AG20443 (cell line): ENCODE measurements around the gene BRWD1.

Source experiments
- DNase-seq: peaks from one replicate; pipeline ENCODE4 v3.0.0; 2012; ENCODE audit warnings: low spot score, mixed read lengths

BRWD1 gene

GRCh38 chr21:39196838-39197237, 116.6 kb downstream of the BRWD1 start:
- DNase-seq, result no peak

GRCh38 chr21:39196310-39196709, 117.1 kb downstream of the BRWD1 start:
- DNase-seq, result no peak

DNA sequence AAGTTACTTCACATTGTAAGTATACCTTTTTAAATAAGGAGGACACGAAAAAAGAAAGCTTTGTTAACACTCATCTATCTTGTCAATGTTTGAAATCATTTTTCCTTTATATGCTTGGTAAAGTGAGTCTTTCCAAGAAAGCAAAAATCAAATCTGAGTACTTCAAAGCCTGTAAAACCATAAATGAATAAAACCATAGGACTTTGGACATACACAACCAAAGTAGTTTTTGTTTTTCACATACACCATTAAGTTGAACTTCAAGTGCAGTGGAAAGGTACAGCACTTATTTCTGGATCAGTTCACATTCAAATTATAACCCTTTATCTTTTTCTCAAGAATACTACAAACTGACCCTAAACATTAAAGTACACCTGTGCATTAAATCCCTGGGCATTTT, 120.1 kb downstream of the BRWD1 start:
- no peak for DNase-seq

GRCh38 chr21:39189857-39190604, 123.4 kb downstream of the BRWD1 start:
- no peak for DNase-seq

DNA sequence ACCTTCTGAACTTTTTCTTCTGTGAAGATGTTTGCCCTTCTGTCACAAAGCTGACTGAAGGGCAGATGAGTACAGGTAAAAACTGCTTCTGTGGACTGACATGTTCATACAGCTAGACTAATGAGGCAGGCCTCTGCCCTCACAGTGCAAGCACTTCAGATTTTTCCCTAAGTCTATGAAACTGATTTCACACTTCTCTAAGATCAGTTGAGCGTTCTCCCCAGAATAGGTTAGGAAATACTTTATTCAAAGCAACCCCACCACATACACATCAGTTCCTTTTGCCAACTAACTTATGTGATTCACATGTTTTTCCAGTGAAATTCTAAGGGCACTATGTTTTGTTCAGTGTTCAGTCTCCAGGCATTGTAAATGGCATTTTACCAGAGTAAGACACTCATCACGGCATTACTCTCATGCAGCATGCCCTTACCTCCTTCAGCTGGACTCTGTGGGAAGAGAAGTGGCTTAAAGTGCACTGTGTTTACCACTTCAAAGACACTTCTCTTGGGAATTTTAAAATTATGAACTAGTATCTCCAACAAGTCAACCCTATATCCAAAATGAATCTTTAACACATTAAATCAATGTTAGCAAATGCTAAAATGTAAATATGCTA, 124.8 kb downstream of the BRWD1 start:
- no peak for DNase-seq

GRCh38 chr21:39187141-39187540, 126.3 kb downstream of the BRWD1 start:
- DNase-seq, result no peak

DNA sequence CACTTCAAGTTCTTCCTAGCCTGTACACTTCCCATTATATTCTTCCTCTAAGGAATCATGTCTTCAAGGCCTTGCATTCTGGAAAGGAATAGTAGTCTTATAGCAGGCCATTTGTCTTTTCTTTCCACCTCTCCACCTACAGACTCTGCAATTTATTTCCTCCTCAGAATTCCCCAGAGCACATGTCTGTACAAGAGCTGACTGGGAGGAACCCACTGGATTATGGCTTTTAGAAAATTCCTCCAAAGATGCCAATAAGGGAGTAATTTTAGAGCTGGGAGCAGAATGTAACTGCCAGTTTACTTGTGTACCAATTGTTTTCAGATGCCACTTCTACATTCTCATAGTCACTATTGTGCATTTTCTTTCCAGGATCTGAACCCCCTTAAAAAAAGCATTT, 126.8 kb downstream of the BRWD1 start:
- DNase-seq, result no peak

DNA sequence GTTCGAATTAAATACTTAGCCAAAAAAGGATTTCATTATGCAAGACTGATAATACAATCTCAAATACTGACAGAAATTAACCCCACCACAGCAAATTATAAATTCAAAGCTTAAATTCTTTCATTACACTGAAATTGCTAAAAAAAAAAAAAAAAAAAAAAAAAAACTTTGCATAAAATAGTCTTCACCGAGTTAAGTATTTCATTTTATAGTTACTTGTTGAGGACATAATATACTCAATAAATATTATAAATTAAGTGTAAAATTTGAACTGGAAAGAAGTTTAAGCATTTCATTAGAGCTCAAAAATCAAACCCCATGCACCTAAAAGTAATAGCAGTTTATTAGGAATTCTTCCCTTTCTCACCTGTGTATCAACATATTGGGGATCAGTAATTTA, 128.3 kb downstream of the BRWD1 start:
- DNase-seq, result no peak

- no peak for DNase-seq
Observed at GRCh38 chr21:39184050-39184980, 129.1 kb downstream of the BRWD1 start.

DNA sequence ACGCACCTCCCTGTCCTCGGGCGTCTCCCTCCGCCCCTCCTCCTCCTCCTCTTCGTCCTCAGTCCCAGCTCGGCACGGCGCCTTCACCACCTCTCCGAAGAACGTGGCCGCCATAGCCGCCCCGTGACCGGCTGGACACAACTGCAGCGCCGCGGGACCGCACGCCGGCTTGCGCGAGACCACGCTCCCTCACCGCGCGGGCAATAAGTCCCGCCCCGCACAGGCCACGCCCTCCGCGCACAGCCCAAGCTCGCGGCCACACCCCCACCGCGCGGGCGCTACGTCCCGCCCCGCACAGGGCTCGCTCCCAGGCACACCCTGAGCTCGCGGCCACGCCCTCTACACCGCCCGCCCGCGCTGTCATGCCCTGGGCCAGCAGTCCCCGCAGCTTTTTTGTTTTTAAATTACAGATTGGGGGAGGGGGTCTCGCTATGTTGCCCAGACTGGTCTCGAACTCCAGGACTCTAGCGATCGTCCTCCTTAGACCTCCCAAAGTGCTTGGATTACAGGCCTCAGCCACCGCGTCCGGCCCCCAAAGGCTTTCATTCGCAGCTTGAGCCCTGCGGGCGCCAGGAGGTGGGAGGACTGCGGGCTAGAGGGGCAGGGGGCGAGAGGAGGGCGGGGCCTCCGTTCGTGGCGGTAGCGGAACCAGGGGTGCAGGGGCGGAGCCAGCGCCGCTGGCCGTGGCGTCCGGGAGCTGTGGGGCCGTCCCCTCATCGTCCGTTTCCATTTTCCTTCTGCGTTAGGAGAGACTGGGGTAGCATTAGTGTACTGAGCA, 130.0 kb downstream of the BRWD1 start, which contains the start of gene PSMG1:
Gene PSMG1 (minus strand): TSS at position 180 of the 778 bp plus-strand sequence. CDS start 66 bp downstream, at position 114.
- DNase-seq, result peak; percentile 97

GRCh38 chr21:39182484-39183271, 130.8 kb downstream of the BRWD1 start:
- peak; percentile 26 for DNase-seq

DNA sequence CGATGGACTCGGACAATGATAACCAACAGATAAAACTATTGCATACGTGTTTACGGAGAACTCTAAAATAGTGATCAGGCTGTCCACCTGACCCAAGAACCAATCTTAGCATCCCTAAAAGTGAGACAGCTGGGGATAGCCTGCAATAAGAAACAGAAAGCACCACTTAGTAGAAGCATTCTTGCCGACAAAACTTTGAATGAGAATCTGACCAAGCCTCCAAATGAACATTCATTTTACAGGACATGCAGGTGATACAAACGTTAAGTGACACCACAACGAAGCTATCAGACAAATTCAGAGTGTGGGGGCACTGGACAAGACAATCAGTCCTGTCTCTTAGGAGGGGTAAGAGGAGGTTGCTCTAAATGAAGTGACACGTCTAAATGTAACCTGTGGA, 131.4 kb downstream of the BRWD1 start:
- no peak for DNase-seq

DNA sequence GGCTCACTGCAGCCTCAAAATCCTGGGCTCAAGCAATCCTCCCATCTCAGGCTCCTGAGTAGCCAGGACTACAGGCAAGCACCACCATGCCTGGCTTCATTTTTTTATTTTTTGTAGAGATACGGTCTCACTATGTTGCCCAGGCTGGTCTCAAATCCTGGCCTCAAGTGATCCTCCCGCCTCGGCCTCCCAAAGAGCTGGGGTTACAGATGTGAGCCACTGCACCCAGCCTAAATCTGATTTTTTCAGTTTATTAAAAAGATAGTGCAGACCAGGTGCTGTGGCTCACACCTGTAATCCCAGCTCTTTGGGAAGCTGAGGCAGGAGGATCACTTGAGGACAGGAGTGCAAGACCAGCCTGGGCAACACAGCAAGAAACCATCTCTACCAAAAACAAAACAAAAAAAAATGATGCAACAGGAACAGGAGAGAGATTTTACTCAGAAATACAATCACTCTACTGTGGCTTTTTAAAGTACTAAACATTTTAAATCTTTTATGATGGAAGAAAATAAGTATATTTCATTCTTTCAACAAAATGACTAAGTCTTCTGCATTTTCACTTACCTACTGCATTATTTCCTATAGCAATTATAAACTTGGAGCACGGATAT, 132.1 kb downstream of the BRWD1 start:
- no peak for DNase-seq

- DNase-seq, result no peak
Observed at GRCh38 chr21:39180429-39181019, 132.9 kb downstream of the BRWD1 start.

- DNase-seq, result no peak
Observed at GRCh38 chr21:39178421-39178820, 135.0 kb downstream of the BRWD1 start.

DNA sequence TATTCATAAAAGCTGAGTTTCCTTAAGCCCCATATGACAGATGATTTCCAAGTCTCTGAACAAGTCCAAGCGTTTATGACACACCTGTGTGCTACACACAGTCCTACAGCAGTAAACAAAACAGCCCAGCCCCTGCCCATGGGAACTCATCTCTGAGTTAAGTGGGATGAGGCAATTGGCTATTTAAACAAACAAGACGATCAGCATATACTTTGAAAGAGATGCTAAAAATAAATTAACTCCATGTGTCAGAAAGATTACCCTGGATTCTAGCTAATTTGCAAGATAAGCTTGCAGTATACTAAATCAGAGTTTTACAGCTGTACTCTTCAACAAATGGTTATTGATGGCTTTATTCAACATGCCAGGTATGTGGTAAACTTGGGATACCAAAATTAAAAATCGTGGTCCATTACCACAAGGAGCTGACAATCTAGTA, 137.1 kb downstream of the BRWD1 start:
- no peak for DNase-seq

GRCh38 chr21:39175665-39176064, 137.8 kb downstream of the BRWD1 start:
- DNase-seq, result no peak

- no peak for DNase-seq
Observed at GRCh38 chr21:39175154-39175553, 138.3 kb downstream of the BRWD1 start.

DNA sequence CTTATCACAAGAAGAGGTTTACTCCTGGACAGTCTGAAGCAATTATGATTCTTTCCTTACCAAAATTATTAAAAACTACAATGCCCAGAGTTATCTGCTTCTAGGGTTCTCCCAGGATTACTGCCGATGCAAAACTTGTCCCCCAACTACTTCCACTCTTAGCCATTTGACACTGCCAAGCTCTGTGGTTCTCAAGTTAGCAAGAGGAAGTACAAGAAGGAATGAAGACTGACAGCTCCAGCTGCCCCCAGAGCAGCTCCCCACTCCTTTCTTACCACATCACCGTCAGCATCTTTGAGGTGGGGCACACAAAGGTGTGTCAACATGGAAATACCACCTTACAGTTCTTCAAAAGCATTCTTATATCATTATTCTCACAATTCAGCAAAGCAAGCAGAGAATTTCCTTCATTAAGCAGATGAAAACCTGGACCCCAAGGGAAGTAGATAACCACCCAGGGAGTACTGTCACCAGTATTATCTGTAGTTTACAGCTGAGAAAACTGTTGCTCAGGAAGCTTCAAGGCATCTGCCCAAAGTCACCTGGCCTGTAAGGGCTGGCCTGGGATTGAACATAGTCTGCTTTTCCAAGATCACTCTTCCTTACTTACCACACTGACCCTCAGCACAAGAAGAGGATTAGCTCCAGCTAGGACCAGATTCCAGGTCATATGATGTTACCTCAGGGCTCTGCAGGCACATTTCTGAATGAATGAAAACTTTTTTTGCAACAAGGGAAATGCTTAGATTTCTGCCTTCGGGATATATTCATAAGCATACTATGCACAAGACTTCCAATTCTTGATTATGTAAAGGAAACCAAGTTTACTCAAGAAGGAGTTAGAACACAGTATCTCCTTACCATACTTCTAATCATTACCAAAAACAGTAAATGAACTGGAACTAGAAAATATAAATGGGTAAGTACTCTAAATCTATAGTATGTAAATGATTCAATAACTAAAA, 139.4 kb downstream of the BRWD1 start:
- DNase-seq, result no peak
